HPDE6-E6E7 (cell line): ENCODE data around the gene SACS.
"Not testable (repeated sequence)": the region's sequence is repeated elsewhere in the genome, so short reads cannot be mapped to it uniquely, and the experiment has no call there.

Source experiments
- DNase-seq: peaks from one replicate; pipeline ENCODE4 v3.0.0; 2011; ENCODE audit warnings: missing footprints; ENCODE audit errors: extremely low spot score

The SACS gene

GRCh38 chr13:23357349-23357748 is 76.2 kb downstream of the SACS start:
- no peak for DNase-seq

GRCh38 chr13:23356368-23356767 is 77.1 kb downstream of the SACS start:
- DNase-seq, result no peak

DNA sequence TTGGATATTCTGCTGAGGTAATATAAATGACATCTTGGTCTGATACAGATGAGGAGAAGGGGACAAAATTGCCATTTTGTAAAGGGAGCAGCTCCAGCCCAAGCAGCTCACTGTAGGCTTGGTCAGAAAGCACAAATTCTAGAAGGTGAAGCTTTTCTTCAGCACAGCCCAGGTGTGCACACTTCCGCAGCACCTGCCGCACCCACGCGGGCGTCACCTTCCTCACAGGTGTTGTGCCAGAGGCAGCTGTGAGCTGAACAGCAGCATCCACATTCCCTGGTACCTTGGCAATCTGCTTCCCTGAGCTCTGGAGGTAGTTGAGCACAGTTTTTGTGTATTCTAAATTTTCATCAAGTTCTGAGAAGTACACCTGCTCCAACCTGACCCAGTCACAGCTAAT is 79.0 kb downstream of the SACS start:
- no peak for DNase-seq

GRCh38 chr13:23352161-23352560 is 81.3 kb downstream of the SACS start:
- no peak for DNase-seq

- no peak for DNase-seq
Observed at GRCh38 chr13:23350009-23350408, 83.5 kb downstream of the SACS start.

- DNase-seq, result no peak
Observed at GRCh38 chr13:23349161-23349897, 84.2 kb downstream of the SACS start.

- DNase-seq, result no peak
Observed at GRCh38 chr13:23348262-23349127, 85.0 kb downstream of the SACS start.

DNA sequence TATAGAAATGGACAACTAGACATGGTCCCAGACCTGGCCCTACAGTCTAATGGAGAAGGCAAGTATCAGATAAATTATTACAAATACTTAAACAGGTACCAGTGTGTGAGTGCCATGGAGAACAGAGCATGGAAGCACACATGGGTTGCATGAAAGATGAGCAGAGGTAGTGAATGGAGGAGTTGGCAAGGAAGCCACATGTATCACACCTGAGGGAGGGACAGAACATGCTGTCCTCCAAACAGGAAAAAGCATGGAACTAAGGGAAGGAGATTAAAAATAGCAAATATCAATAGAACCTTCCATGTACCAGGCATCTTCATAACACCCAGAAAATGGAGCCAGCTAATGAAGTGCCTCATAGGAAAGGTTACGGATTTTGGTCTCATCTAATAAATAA is 85.9 kb downstream of the SACS start:
- no peak for DNase-seq

DNA sequence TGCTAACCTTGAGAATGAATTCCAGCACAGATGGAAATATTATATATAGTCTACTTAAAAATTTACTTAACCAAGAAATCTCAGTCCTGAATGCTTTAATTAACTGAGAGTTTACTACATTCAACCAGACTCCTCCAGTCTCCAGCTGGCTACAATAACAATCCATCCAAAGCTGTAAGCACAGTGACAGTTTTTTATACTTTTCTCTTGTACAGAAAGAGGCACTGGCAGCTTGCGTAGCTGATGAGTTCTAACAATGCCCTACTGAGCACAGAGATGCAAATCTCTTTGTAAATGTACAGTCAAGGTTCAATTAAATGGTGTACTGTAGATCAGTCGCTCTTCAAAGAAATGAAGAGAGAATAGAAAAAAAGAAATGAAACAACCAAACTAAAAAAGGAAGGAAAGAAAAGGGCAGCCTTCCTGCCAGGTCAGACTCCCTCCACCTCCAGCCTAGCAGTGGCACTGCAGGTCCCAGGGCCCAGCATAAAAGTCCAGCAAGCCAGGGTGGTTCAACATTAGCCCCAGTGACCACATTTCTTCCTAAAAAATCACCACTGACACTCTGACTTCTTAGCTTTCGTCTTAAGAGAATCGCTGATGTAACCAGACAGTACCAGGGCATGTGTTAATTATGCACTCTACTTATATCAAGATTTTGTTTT is 88.4 kb downstream of the SACS start:
- no peak for DNase-seq

DNA sequence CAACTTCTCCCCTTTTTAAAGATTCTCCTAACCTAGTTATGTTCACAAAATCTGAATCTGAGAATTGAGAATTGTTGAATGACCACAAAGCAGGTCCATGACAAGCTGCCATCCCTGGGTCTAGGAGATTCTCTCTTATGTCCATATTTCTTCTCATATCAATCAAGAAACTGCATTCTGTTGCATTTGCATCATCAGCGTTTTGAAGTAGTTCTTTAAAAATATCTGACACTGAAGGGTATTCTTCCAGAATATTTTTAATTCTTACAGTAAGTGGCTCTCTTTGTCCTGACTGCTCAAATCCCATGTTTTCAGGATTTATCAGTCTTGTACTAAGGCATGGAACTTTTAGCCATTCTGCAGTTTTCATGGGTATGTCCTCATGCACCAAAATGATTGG is 94.3 kb downstream of the SACS start:
- no peak for DNase-seq

- DNase-seq, result no peak
Observed at GRCh38 chr13:23330356-23330755, 103.1 kb downstream of the SACS start.

- DNase-seq, result no peak
Observed at GRCh38 chr13:23325191-23325590, 108.3 kb downstream of the SACS start.

GRCh38 chr13:23323946-23324709 is 109.4 kb downstream of the SACS start:
- no peak for DNase-seq

- DNase-seq, result no peak
Observed at GRCh38 chr13:23322353-23323336, 110.9 kb downstream of the SACS start.

DNA sequence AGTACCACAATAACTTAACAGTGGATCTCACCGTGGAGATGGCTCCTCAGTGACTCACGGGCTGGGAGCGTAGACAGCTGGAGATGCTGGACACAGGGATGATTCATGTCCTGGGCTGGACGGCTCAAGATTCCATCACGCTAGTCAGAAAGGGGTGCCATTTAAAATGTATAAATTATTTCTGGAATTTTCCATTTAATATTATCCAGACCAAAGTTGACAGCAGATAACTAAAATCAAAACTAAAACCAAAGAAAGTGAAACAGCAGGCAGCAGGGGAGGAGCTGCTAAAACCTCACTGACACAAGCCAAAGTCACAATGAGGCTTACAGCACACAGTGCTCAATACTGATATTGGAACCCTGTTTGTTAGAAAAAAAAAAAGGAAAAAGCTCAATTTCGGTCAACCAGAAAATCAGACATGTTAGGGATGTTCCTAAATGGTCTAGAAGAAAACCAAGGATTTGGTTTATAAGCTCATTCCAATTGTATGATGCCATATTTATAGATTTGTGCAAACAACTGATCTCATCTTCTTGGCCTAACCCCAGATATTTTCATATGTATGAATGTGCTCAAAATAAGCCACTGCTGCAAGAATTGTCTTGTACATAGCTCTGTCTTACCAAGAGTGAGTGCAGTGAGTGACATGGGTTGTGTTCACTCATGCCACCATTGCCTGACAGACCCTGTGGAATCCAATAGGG is 111.8 kb downstream of the SACS start:
- peak; percentile 44 for DNase-seq

GRCh38 chr13:23320926-23321534 is 112.5 kb downstream of the SACS start:
- DNase-seq, result no peak

DNA sequence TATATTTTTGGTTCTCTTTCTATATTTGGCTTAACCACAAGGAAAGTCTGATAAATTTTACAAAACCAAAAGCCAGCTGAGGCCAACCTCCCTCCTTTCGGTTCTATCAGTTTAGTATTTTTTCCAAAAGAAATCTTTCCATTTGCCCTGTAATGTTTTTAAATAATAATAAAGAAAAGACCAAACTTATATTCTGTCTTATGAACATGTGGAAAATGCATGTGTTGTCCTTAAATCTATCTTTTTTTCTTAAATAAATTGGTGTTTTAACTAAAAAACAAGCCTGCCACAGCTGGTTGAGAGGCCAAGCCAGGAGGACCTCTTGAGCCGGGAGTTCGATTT is 113.6 kb downstream of the SACS start:
- DNase-seq, result no peak

DNA sequence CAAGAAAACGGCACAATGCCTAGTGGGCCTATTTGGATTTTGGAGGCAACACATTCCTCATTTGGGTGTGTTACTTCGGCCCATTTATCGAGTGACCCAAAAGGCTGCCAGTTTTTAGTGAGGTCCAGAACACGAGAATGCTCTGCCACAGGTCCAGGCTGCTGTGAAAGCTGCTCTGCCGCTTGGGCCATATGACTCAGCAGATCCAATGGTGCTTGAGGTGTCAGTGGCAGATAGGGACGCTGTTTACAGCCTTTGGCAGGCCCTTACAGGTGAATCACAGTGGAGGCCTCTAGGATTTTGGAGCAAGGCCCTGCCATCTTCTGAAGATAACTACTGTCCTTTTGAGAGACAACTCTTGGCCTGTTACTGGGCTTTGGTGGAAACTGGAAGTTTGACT is 118.7 kb downstream of the SACS start:
- DNase-seq, result not testable (repeated sequence)

DNA sequence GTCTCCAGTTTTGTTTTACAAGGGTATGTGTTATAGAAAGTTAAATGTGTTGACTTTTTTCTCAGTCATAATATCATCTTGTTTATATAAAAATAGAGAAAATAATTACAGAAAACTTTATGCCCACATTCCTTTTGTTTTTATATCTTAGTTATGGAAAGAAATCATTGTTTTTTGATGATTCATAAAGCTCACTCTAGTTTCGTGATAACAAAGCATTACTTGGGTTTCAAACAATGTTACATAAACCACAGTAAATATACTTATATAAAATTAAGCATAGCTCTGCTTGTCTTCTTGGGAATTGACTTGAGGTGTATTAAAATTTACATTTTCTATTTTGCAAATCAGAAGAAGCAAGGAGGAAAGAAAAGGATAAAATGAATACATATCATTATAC is 140.9 kb downstream of the SACS start:
- no peak for DNase-seq

GRCh38 chr13:23289917-23290357 is 143.6 kb downstream of the SACS start:
- DNase-seq, result peak; percentile 8
